Thyroid gland (tissue), 4 donors: ENCODE measurements around the gene TIAM2.

ENCODE experiments used
- POLR2A ChIP-seq, 2 donors: fragments of 450-650 bp; IDR thresholded peaks; one replicate each; pipeline ENCODE4 v1.6.1; 2017; ENCODE audit warnings: antibody characterized with exemption in 2 of 2, mild to moderate bottlenecking in 2 of 2, moderate library complexity in 1 of 2
- TF ChIP-seq, protein P1 (sequence below), 6 experiments: fragments of 200-600 bp in 3 of 6; fragments of 450-650 bp in 3 of 6; sonication (generic) in 3 of 6; IDR thresholded peaks; one replicate each; pipeline ENCODE4 v1.5.1; 2016 to 2019; ENCODE audit warnings: antibody characterized with exemption in 6 of 6, mild to moderate bottlenecking in 2 of 6, inconsistent platforms in 1 of 6, moderate library complexity in 1 of 6

DNA sequence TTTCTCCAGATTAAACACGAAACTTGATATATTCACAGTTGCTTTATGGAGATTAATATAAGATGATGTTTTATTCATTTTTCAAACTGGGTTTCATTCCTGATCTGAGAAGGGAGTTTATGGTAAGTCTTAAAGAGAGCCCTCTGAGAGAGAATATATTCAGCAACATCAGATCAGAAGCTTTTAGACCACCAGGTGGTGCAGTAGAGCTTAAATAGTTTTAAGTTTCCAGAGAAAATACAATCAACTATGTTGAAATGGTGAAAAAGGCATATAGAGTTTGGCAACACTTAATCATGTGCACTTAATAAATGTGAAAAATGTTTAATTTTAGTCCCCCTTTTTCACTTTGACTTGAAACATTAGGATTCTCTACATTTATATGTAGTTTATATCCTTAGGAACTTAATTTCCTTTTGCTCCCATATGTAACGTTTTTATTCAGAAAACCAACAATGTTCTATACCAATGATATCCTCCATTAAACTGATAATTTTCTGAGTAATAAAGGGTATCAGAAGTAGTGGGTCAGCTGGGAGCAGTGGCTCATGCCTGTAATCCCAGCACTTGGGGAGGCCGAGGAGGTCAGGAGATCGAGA, 182.3 kb downstream of the TIAM2 start:
- TF ChIP-seq, protein P1, sequence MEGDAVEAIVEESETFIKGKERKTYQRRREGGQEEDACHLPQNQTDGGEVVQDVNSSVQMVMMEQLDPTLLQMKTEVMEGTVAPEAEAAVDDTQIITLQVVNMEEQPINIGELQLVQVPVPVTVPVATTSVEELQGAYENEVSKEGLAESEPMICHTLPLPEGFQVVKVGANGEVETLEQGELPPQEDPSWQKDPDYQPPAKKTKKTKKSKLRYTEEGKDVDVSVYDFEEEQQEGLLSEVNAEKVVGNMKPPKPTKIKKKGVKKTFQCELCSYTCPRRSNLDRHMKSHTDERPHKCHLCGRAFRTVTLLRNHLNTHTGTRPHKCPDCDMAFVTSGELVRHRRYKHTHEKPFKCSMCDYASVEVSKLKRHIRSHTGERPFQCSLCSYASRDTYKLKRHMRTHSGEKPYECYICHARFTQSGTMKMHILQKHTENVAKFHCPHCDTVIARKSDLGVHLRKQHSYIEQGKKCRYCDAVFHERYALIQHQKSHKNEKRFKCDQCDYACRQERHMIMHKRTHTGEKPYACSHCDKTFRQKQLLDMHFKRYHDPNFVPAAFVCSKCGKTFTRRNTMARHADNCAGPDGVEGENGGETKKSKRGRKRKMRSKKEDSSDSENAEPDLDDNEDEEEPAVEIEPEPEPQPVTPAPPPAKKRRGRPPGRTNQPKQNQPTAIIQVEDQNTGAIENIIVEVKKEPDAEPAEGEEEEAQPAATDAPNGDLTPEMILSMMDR (IDR thresholded peaks at IDR 0.05): peak; percentile 46 to 93 (median 68)
- TF ChIP-seq POLR2A (IDR thresholded peaks at IDR 0.05): no peak
